Lung microvascular endothelial cell (primary cell): Measurements from ENCODE around the gene COL12A1. TPM values are rescaled to one million over a fixed set of nuclear protein-coding genes. Genes with fewer than 3 reads are reported as not detected.

Source experiments
- DNase-seq, 2 donors: peaks; one replicate each; pipeline versions ENCODE4 v3.0.0 to v3.0.0-alpha.2; 2010; ENCODE audit warnings: low read depth in 2 of 2
- total RNA-seq: library from RNA; depleted of rRNA; stranded (reverse); fragments of >200 nt; gene quantifications from 2 replicates; pipeline ENCODE4 v1.2.1, GENCODE V29; 2014

The COL12A1 gene
- total RNA-seq, 1 donor from 2014 or later, result 0.60 TPM

DNA sequence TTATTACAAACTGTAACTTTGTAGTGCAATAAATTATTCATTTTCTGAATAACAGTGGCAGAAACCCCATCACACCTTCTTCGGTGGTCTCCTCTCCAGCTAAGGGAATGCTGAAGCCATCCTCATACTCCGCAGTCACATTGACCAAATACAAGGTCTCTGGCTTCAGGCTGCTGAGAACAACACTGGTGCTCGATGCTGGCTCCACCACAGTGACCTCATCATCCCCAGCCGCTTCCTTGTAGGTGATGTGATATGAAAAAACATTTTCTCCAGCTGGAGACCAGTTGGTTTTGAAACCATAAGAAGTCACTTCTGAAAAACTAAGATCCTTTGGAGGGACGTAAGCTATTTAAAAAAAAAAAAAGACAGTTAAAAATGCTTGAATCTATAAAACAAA lies 25.0 kb downstream of the COL12A1 start:
- DNase-seq, result no peak

DNA sequence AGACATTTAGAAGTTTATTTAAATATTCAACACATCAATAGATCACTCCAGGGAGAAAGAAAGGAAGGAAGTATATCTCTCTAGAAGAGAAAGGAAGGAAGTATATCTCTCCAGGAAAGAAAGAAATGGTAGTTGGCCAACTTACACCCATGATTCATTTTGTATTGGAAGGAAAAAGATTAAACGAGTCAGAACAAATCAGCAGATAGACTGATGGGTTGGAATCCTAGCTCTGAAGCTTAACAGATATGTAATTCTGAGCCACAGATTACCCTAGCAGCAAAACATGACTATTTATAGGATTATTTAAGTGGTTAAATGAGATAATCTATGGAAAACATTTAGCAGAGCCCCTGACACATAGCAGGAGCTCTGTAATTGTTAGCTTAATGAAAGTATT lies 27.1 kb downstream of the COL12A1 start:
- no peak for DNase-seq

DNA sequence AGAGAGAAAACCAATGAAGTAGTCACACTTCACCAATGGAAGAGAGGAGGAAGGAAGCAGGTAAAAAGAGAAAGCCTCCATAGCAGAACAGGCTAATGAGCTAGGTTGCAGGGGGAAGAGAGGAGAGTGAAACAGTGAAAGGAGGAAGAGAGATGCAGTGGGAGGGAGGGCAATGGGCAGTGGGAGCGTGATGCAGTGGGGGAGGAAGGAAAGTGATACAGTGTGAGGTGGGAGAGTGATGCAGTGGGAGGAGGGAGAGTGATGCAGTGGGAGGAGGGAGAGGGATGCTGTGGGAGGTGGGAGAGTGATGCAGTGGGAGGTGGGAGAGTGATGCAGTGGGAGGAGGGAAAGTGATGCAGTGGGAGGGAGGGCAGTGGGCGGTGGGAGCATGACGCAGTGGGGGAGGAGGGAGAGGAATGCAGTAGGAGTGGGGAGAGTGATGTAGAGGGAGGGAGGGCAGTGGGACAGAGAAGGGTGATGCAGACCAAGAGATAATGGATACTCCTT lies 29.7 kb downstream of the COL12A1 start:
- no peak for DNase-seq

GRCh38 chr6:75171986-75172385 lies 33.9 kb downstream of the COL12A1 start:
- peak in 1 of 2 donors; percentile 52 for DNase-seq

DNA sequence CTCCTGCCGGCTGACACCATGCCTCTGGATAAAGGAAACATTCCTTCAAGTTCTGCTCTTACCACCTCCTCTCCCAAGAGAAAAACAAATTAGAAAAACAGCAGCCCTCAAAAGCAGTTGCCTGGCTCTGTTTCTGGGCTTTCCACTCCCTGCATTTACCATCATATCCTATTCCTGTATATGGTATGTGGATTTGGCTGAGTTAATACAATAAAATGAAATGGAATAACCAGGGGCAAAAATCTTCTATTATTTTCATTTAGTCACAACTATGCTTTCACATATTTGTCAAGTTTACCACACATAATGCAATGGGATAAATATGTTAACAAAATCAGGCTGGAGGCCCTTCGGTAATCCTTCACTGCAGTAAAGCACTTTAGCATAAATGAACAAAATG lies 34.3 kb downstream of the COL12A1 start:
- peak in 1 of 2 donors; percentile 72 for DNase-seq

- peak; percentile 24 to 88 for DNase-seq
These were observed 34.9 kb downstream of the COL12A1 start for GRCh38 chr6:75170691-75171560.

GRCh38 chr6:75169689-75170586 lies 35.9 kb downstream of the COL12A1 start:
- DNase-seq, result peak in 1 of 2 donors; percentile 51

DNA sequence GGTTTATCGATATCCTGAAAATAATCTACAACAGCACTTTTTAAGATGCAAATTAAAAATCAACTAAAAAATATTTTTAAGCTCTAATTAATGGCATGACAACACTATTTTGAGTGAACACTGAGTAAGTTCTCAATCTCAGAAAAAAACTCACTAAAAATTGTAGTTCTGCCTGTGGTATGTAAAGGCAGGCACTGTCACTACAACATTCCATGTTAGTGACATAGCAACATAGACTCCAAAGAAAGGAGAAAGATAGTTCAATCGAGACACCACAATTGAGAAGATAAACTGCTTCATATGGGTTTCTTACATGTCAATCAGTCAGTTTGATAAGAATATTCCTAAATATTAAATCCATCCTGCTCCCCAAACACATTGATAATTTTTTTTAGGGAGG lies 38.0 kb downstream of the COL12A1 start:
- DNase-seq, result no peak

- peak in 1 of 2 donors; percentile 35 for DNase-seq
These were observed 38.5 kb downstream of the COL12A1 start for GRCh38 chr6:75167325-75167724.

GRCh38 chr6:75166773-75167172 lies 39.1 kb downstream of the COL12A1 start:
- DNase-seq, result peak in 1 of 2 donors; percentile 57

GRCh38 chr6:75166236-75166635 lies 39.6 kb downstream of the COL12A1 start:
- no peak for DNase-seq

GRCh38 chr6:75158176-75158575 lies 47.7 kb downstream of the COL12A1 start:
- DNase-seq, result no peak

DNA sequence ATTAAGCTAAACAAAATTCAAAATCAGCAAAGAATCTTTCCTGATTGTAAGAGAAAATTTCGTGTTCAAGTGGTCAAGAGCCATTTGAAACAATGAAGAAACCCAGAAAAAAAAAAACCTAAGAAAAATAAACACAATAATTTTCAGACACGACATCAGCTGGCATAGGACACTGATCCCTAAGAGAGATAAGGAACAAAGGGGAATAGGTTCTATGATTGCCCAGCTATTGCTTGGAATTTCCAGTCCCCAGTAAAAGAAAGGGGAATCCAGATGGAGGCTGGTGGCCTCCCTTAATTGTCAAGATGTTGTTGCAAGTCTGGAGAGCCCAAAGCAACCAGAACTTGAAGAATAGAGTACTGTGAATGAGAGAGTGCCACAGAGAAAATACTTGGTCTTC lies 48.5 kb downstream of the COL12A1 start:
- peak in 1 of 2 donors; percentile 12 for DNase-seq

- peak in 1 of 2 donors; percentile 9 for DNase-seq
These were observed 49.5 kb downstream of the COL12A1 start for GRCh38 chr6:75156186-75156878.

GRCh38 chr6:75155631-75156030 lies 50.2 kb downstream of the COL12A1 start:
- DNase-seq, result no peak

- DNase-seq, result no peak
These were observed 50.9 kb downstream of the COL12A1 start for GRCh38 chr6:75154973-75155372.

DNA sequence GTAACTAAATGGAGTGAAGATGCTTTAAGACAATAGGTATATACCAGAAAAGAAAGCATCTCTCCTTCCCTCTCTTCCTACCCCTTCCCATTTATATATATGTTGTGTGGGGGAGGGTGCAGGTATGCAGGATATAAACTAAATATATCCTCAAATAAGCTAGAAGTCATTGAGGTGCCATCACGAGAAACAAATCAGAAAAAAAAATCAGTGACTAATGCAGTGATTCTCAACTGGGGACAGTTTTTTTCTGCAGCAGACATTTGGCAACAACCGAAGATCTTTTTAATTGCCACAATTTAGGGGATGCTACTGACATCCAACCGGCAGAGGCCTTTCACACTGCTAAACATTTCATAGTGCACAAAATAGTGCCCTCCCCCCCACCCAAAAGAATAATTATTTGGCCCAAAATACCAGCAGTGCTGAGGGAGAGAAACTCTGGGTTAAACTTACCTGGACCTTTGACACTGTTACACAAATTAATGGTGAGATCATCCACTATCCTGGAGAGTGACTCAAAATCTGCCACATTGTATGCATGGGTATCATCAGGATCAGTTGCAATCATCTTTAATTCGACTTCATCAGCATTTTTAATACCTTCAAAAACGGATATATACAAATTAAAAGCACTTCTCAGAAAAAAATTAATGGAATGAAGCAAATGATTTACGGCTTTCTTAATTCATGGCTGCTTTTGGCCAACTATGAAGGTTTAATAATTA lies 55.0 kb downstream of the COL12A1 start:
- DNase-seq, result no peak

- no peak for DNase-seq
These were observed 56.2 kb downstream of the COL12A1 start for GRCh38 chr6:75149696-75150095.

DNA sequence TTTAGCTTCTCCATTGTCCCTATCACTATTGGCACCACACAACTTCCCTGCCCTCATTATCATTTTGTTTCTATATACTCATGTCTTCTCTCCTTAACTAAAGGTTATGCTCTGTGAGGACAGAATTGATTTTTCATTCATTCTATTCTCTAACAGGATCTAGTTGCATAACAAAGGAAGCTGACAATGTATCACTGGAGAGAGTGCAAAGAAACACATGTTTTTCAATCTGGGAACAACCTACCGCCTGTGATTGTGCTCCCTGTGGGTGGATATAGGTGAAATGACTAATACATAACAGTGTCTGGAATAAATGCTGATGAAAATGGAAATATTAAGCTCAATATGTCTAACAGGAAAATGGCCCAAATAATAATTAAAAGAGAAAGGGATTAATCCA lies 56.6 kb downstream of the COL12A1 start:
- DNase-seq, result peak in 1 of 2 donors; percentile 67

DNA sequence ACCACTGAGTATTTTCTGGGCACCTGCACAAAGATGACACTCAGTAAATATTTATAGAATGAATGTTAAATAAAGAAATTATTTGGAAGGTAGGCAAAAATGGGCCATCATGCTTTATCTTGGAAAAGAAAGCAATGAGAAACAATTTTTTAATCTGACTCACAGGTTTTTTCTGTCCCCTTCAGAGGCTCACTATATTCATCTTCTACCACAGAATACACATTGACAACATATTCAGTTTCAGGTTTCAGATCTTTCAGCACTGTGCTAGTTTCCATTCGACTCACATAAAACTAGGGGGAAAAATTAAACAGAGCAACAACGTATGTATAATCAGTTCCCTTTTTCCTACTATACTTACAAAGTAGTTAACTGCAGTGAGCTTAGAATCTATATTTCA lies 58.3 kb downstream of the COL12A1 start:
- DNase-seq, result no peak

DNA sequence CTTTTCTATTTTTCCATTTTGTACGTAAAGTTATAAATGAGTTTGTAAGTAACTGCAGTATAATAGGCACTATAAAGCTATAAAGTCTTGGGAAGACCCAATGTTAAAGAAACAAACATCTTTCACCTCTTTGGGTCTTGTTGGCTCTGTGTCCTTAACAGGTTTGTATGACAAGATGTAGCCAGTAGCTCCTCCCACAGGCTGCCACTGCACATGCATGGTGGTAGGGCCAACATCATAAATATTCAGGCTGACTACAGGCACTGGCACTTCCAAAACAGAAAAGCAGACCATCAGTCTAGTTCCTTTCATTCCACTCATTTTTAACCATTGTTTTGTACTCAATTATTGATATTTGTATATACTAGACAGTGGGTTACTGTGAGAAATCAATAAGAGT lies 59.9 kb downstream of the COL12A1 start:
- DNase-seq, result no peak
